ENCODE measurements around the gene DNMBP.

DNA sequence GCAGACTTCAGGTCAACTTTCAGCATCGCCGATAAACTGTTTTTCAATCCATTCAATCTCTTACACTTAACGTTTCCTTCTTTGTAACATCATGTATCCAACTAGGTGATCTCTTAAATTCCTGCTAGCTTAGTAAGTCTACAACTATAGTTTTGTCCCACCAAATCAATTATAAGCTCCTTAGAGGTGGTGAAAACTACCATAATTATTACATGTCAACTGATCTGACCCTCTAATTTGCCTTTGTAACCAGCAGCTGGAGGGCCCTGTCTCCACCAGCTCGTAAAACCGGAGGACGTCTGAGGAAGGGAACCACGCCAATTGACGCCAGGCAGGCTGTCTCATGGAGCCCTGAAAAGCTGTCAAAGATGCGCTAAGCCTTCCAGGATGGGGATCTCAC is 113.9 kb downstream of the DNMBP start:
- TF ChIP-seq POLR2A (IDR thresholded peaks at IDR 0.05) = no peak
- TF ChIP-seq, protein P1, sequence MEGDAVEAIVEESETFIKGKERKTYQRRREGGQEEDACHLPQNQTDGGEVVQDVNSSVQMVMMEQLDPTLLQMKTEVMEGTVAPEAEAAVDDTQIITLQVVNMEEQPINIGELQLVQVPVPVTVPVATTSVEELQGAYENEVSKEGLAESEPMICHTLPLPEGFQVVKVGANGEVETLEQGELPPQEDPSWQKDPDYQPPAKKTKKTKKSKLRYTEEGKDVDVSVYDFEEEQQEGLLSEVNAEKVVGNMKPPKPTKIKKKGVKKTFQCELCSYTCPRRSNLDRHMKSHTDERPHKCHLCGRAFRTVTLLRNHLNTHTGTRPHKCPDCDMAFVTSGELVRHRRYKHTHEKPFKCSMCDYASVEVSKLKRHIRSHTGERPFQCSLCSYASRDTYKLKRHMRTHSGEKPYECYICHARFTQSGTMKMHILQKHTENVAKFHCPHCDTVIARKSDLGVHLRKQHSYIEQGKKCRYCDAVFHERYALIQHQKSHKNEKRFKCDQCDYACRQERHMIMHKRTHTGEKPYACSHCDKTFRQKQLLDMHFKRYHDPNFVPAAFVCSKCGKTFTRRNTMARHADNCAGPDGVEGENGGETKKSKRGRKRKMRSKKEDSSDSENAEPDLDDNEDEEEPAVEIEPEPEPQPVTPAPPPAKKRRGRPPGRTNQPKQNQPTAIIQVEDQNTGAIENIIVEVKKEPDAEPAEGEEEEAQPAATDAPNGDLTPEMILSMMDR (IDR thresholded peaks at IDR 0.05) = no peak
